Stimulated activated CD8-positive, alpha-beta memory T cell treated with anti-CD3 and anti-CD28 coated beads, Interleukin-12 subunit alpha, Interleukin-12 subunit beta, amount 100 ng/mL, for 1 hour (primary cell): ENCODE data around the gene SLC16A6.
"Not testable (repeated sequence)": the region's sequence is repeated elsewhere in the genome, so short reads cannot be mapped to it uniquely, and the experiment has no call there.

ENCODE experiments used
- DNase-seq: peaks from one replicate; pipeline ENCODE4 v3.0.0-alpha.2; 2020; ENCODE audit warnings: low read depth

SLC16A6 gene

DNA sequence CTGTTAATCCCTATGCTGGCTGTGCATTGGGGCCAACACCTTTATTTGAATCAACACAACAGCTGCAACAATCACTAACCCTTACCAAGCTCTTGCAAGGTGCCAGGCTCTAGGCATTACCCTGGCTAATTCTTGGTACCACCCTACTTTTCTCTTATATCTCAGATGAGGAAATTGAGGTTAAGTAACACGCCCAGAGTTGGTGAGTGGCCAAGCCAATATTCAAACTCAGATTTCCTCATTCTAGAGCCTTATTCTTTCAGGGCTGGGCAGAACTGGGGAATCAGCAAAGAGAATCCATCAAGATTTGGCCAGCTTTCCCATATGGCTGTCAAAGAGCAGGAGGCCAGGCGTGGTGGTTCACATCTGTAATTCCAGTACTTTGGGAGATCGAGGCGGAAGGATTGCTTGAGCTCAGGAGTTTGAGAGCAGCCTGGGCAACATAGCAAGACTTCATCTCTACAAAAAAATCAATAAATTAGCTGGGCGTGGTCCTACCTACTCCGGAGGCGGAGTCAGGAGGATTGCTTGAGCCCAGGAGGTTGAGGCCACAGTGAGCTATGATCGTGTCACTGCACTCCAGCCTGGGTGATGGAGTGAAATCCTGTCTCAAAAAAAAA lies 24.1 kb upstream of the SLC16A6 start:
- no peak for DNase-seq

DNA sequence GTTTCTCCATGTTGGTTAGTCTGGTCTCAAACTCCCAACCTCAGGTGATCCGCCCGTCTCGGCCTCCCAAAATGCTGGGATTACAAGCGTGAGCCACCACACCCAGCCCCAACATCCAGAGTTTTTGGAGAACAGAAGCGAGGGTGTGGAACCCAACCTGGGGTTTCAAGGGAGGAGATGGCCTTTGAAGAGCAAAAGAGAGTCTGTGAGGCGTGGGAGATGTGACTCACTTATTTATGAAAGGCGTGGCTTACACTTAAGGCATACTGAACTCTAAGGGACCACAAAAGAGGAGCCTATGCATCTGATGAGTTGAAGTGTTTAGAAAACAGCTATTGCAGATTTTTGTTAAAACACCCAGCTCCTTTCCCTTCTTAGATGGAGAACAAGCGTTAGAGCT lies 19.2 kb upstream of the SLC16A6 start:
- DNase-seq: peak; percentile 44

GRCh38 chr17:68309066-68309670 lies 18.2 kb upstream of the SLC16A6 start:
- DNase-seq: not testable (repeated sequence)

- not testable (repeated sequence) for DNase-seq
These were observed 17.6 kb upstream of the SLC16A6 start for GRCh38 chr17:68308486-68308885.

- no peak for DNase-seq
These were observed 16.5 kb upstream of the SLC16A6 start for GRCh38 chr17:68307443-68307842.

GRCh38 chr17:68306819-68307218 lies 15.9 kb upstream of the SLC16A6 start:
- DNase-seq: no peak

DNA sequence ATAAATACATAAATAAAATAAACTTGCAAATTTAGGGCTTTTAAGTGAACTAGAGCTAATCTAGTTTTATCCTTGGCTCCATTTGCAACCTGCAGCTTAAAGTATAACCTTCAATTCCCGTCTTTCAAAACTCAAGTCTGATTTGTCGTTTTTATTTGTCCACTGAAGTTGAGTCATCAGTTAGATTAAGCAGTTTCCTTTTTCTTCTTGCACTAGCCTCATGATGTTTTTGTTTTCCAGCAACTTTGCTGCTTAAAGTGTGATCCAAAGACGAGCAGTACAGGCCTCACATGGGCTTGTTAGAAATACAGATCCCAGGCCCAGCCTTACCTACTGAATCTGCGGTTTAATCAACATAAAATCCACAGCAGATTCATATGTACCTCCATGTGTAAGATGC lies 14.2 kb upstream of the SLC16A6 start:
- no peak for DNase-seq

- DNase-seq: no peak
These were observed 13.8 kb upstream of the SLC16A6 start for GRCh38 chr17:68304706-68305105.

DNA sequence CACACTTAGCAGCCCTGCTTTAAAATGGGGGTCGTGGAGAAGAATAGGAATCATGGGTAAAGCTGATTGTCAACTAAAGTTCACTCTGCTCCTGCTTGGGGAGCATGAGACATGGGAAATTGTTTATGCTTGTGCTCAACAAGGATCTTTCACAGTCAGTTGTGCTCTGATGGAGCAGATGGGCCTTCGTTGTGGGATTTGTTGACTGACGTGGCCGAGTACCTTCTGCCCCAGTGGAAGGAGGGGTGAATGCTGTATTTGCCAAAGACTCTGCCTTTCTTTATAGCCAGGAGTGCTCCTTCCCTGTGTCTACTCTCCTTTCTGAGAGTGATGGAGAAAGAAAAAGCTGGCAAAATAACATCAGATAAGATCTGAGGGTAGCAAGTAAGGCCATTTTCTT lies 11.7 kb upstream of the SLC16A6 start:
- DNase-seq: no peak

GRCh38 chr17:68302066-68302564 lies 11.2 kb upstream of the SLC16A6 start:
- DNase-seq: no peak

GRCh38 chr17:68301438-68301959 lies 10.6 kb upstream of the SLC16A6 start:
- no peak for DNase-seq

GRCh38 chr17:68299817-68300216 lies 8.9 kb upstream of the SLC16A6 start:
- DNase-seq: no peak

DNA sequence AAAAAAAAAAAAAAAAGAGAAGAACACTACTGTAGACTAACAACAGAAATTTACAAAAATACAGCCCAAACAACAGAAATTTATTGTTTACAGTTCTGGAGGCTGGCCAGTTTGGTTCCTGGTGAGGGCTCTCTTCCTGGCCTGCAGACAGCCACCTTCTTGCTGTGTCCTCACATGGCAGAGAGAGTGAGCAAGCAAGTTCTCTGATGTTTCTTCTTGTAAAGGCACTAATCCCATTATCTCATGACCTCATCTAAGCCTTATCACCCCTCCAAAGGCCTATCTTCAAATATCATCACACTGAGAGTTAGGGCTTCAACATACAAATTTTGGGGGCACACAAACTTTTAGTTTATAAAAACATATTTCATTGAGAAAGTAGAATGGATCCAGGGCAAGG lies 7.7 kb upstream of the SLC16A6 start:
- no peak for DNase-seq

DNA sequence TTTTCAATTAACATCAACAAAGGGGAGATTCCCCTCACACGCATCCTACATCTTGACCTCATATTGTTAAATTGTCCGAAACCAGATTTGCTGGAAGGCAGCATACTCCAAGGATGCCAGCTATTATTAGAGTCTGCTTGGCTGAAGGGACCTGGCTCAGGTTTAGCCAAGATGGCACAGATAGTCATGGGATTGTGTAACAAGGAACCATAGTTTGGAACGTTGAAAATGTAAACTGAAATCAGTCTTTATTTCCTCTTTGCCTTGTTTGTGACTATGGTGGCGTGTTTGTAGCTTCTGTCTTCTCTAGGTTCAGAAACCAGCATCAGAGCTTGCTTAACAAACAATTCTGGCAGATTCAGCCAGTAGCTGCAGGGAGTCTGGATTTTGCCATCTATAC lies 6.3 kb upstream of the SLC16A6 start:
- DNase-seq: no peak

GRCh38 chr17:68296217-68297191 lies 5.6 kb upstream of the SLC16A6 start:
- DNase-seq: peak; percentile 46

- no peak for DNase-seq
These were observed 4.2 kb upstream of the SLC16A6 start for GRCh38 chr17:68295086-68295485.

GRCh38 chr17:68294617-68295016 lies 3.7 kb upstream of the SLC16A6 start:
- DNase-seq: no peak

- DNase-seq: no peak
These were observed 3.2 kb upstream of the SLC16A6 start for GRCh38 chr17:68294196-68294555.

- DNase-seq: no peak
These were observed 2.7 kb upstream of the SLC16A6 start for GRCh38 chr17:68293490-68294195.

DNA sequence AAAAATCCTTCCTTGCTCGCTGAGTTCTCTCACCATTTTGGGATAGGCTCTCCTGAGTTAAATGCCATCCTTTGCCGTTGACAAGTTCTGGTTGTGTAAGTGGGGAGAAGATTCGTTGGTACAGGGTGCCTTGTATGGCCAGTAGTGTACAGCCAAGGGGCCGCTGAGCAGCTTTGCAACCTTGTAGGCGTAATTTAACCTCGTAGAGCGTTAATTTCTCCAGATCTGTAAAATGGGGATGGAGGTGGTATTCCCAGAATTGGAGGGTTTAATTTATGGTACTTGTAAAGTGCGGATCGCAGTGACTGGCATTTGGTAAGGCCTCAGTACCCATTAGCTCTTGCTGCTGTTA lies 1.7 kb upstream of the SLC16A6 start:
- DNase-seq: no peak

GRCh38 chr17:68291836-68292688 lies 1.1 kb upstream of the SLC16A6 start:
- peak; percentile 82 for DNase-seq
